HK-2 (cell line): Measurements from ENCODE around the gene PLEKHA1.

Experiments used
- DNase-seq: peaks from one replicate; pipeline ENCODE4 v3.0.0-alpha.2; 2018; ENCODE audit not compliant: unreplicated experiment

Gene PLEKHA1

GRCh38 chr10:122379041-122379440 is 4.5 kb downstream of the PLEKHA1 start:
- DNase-seq = no peak

GRCh38 chr10:122379537-122379936 is 5.0 kb downstream of the PLEKHA1 start:
- DNase-seq = no peak

- DNase-seq = no peak
Measured at GRCh38 chr10:122380703-122381102, 6.2 kb downstream of the PLEKHA1 start.

- DNase-seq = no peak
Measured at GRCh38 chr10:122381680-122382079, 7.2 kb downstream of the PLEKHA1 start.

- DNase-seq = no peak
Measured at GRCh38 chr10:122386514-122386913, 12.0 kb downstream of the PLEKHA1 start.

GRCh38 chr10:122387572-122387971 is 13.1 kb downstream of the PLEKHA1 start:
- no peak for DNase-seq

GRCh38 chr10:122388287-122388997 is 13.9 kb downstream of the PLEKHA1 start:
- DNase-seq = no peak

GRCh38 chr10:122390271-122390670 is 15.8 kb downstream of the PLEKHA1 start:
- no peak for DNase-seq

- no peak for DNase-seq
Measured at GRCh38 chr10:122390679-122391078, 16.2 kb downstream of the PLEKHA1 start.

- no peak for DNase-seq
Measured at GRCh38 chr10:122391875-122392274, 17.4 kb downstream of the PLEKHA1 start.

- no peak for DNase-seq
Measured at GRCh38 chr10:122392835-122393234, 18.3 kb downstream of the PLEKHA1 start.

GRCh38 chr10:122393288-122393687 is 18.8 kb downstream of the PLEKHA1 start:
- DNase-seq = no peak

- DNase-seq = no peak
Measured at GRCh38 chr10:122402548-122403131, 28.1 kb downstream of the PLEKHA1 start.

GRCh38 chr10:122404576-122404975 is 30.1 kb downstream of the PLEKHA1 start:
- DNase-seq = no peak

GRCh38 chr10:122407375-122408125 is 33.0 kb downstream of the PLEKHA1 start:
- no peak for DNase-seq

- DNase-seq = no peak
Measured at GRCh38 chr10:122413327-122413726, 38.8 kb downstream of the PLEKHA1 start.

- no peak for DNase-seq
Measured at GRCh38 chr10:122417667-122418066, 43.2 kb downstream of the PLEKHA1 start.

GRCh38 chr10:122419016-122419415 is 44.5 kb downstream of the PLEKHA1 start:
- no peak for DNase-seq

- DNase-seq = no peak
Measured at GRCh38 chr10:122419876-122420623, 45.5 kb downstream of the PLEKHA1 start.

GRCh38 chr10:122420624-122421007 is 46.1 kb downstream of the PLEKHA1 start:
- DNase-seq = no peak

- DNase-seq = no peak
Measured at GRCh38 chr10:122421054-122421625, 46.6 kb downstream of the PLEKHA1 start.

GRCh38 chr10:122421742-122422141 is 47.2 kb downstream of the PLEKHA1 start:
- no peak for DNase-seq
